ENCODE results near the gene BRWD1.

DNA sequence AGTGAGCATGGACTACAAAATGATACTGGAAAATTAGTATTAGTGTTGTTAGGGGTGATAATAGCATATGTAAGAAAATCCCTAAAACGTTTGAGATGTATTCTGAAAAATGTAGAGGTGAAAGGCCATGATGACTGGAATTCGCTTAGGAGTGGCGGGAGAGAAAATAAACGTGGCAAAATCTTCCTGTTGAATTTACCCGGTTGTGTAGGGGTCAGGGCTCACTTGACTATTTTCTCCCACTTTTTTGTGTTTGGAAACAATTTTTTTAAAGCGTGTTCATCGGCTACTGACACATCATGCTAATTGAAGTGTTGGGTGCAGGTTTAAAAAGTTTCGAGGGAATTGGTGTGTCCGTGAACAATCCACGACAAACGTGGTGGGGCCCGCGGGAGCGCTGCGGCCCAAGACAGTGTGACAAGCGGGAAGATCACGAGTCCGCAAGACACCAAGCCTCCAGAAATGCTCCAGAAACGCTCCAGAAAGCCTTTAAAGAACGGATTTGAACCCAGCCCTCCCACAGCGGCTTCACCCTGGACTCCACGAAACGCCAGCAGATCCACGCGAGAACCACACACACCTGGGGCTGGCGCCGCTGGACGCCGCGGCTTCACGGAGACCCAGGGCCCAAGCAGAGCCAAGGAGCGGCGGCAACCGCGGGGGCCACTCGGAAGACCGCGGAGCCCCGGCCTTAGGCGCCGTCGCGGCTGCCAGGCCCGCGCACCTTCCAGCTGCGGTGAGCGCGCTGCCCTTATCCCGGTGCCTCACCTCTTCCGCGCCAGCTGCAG lies 130.8 kb downstream of the BRWD1 start:
- TF ChIP-seq, protein P1, sequence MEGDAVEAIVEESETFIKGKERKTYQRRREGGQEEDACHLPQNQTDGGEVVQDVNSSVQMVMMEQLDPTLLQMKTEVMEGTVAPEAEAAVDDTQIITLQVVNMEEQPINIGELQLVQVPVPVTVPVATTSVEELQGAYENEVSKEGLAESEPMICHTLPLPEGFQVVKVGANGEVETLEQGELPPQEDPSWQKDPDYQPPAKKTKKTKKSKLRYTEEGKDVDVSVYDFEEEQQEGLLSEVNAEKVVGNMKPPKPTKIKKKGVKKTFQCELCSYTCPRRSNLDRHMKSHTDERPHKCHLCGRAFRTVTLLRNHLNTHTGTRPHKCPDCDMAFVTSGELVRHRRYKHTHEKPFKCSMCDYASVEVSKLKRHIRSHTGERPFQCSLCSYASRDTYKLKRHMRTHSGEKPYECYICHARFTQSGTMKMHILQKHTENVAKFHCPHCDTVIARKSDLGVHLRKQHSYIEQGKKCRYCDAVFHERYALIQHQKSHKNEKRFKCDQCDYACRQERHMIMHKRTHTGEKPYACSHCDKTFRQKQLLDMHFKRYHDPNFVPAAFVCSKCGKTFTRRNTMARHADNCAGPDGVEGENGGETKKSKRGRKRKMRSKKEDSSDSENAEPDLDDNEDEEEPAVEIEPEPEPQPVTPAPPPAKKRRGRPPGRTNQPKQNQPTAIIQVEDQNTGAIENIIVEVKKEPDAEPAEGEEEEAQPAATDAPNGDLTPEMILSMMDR (IDR thresholded peaks at IDR 0.05): no peak
- TF ChIP-seq, protein P2, sequence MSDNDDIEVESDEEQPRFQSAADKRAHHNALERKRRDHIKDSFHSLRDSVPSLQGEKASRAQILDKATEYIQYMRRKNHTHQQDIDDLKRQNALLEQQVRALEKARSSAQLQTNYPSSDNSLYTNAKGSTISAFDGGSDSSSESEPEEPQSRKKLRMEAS (CRISPR knock-in tag; IDR thresholded peaks at IDR 0.05): no peak
- no peak for TF ChIP-seq ATF1 (CRISPR knock-in tag; IDR thresholded peaks at IDR 0.05)
- TF ChIP-seq, protein P3, sequence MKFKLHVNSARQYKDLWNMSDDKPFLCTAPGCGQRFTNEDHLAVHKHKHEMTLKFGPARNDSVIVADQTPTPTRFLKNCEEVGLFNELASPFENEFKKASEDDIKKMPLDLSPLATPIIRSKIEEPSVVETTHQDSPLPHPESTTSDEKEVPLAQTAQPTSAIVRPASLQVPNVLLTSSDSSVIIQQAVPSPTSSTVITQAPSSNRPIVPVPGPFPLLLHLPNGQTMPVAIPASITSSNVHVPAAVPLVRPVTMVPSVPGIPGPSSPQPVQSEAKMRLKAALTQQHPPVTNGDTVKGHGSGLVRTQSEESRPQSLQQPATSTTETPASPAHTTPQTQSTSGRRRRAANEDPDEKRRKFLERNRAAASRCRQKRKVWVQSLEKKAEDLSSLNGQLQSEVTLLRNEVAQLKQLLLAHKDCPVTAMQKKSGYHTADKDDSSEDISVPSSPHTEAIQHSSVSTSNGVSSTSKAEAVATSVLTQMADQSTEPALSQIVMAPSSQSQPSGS (CRISPR knock-in tag; IDR thresholded peaks at IDR 0.05; ENCODE audit: borderline replicate concordance, low read depth): no peak

Data from WTC11 (cell line).